Fibroblast of gingiva (primary cell): ENCODE results near the gene SAMSN1.
"Not testable (repeated sequence)": the region's sequence is repeated elsewhere in the genome, so short reads cannot be mapped to it uniquely, and the experiment has no call there.

Experiments
- DNase-seq: peaks from one replicate; pipeline ENCODE4 v3.0.0-alpha.2; 2011; ENCODE audit warnings: low read depth

The SAMSN1 gene

GRCh38 chr21:14527696-14528652, 18.1 kb downstream of the SAMSN1 start:
- no peak for DNase-seq

- no peak for DNase-seq
Observed at GRCh38 chr21:14526836-14527695, 19.0 kb downstream of the SAMSN1 start.

GRCh38 chr21:14526199-14526598, 19.9 kb downstream of the SAMSN1 start:
- no peak for DNase-seq

GRCh38 chr21:14523234-14523633, 22.9 kb downstream of the SAMSN1 start:
- DNase-seq, result no peak

- DNase-seq, result no peak
Observed at GRCh38 chr21:14522736-14523135, 23.4 kb downstream of the SAMSN1 start.

GRCh38 chr21:14520535-14520934, 25.6 kb downstream of the SAMSN1 start:
- DNase-seq, result no peak

- DNase-seq, result no peak
Observed at GRCh38 chr21:14519000-14519399, 27.1 kb downstream of the SAMSN1 start.

- no peak for DNase-seq
Observed at GRCh38 chr21:14513804-14514203, 32.3 kb downstream of the SAMSN1 start.

GRCh38 chr21:14506859-14507457, 39.2 kb downstream of the SAMSN1 start:
- DNase-seq, result not testable (repeated sequence)

GRCh38 chr21:14500873-14501272, 45.2 kb downstream of the SAMSN1 start:
- DNase-seq, result no peak

- DNase-seq, result no peak
Observed at GRCh38 chr21:14499316-14499715, 46.8 kb downstream of the SAMSN1 start.

- DNase-seq, result no peak
Observed at GRCh38 chr21:14497825-14498224, 48.3 kb downstream of the SAMSN1 start.

- DNase-seq, result no peak
Observed at GRCh38 chr21:14495075-14495474, 51.0 kb downstream of the SAMSN1 start.

- DNase-seq, result not testable (repeated sequence)
Observed at GRCh38 chr21:14494181-14494580, 51.9 kb downstream of the SAMSN1 start.

- DNase-seq, result no peak
Observed at GRCh38 chr21:14493731-14494130, 52.4 kb downstream of the SAMSN1 start.

- no peak for DNase-seq
Observed at GRCh38 chr21:14492931-14493330, 53.2 kb downstream of the SAMSN1 start.

- no peak for DNase-seq
Observed at GRCh38 chr21:14491269-14491681, 54.8 kb downstream of the SAMSN1 start.

- no peak for DNase-seq
Observed at GRCh38 chr21:14488672-14489204, 57.4 kb downstream of the SAMSN1 start.

- DNase-seq, result no peak
Observed at GRCh38 chr21:14487490-14488432, 58.4 kb downstream of the SAMSN1 start.

- no peak for DNase-seq
Observed at GRCh38 chr21:14486869-14487268, 59.2 kb downstream of the SAMSN1 start.
